ENCODE data around the gene FLT4.

FLT4 gene

GRCh38 chr5:180600554-180601041 is 48.8 kb downstream of the FLT4 start:
- no peaks in the 10 kb centered on the region for H3K79me2 ChIP-seq (ENCODE audit: control insufficient read depth, low read length)
- H3K4me2 ChIP-seq (ENCODE audit: low read length), result no peak overlapping the region
- H3K9me3 ChIP-seq (ENCODE audit: control insufficient read depth, insufficient read depth, low read length), result no peaks in the 10 kb centered on the region
- H3K4me1 ChIP-seq (ENCODE audit: control insufficient read depth, low read length), result no peaks in the 10 kb centered on the region
- no peaks in the 10 kb centered on the region for H4K20me1 ChIP-seq (ENCODE audit: control insufficient read depth, insufficient read depth, low read depth, low read length)
- H3K36me3 ChIP-seq (ENCODE audit: control insufficient read depth, low read length), result no peaks in the 10 kb centered on the region
- TF ChIP-seq CTCF (IDR thresholded peaks at IDR 0.05; ENCODE audit: low read depth, low read length, poor library complexity, severe bottlenecking), result no peak
- no peak for TF ChIP-seq EZH2phosphoT487 (IDR thresholded peaks at IDR 0.05; ENCODE audit: borderline replicate concordance, low read length)
- no peak overlapping the region for H3K27ac ChIP-seq (ENCODE audit: low read depth, low read length)
- no peaks in the 10 kb centered on the region for H3K9me2 ChIP-seq (replicated peaks; ENCODE audit: control insufficient read depth, low read length)
- H3K27me3 ChIP-seq (ENCODE audit: control insufficient read depth, low read length), result no peaks in the 10 kb centered on the region
- no peak overlapping the region for H3K4me3 ChIP-seq (ENCODE audit: low read length)
- H3F3A ChIP-seq (ENCODE audit: control insufficient read depth, insufficient read depth), result no peaks in the 10 kb centered on the region

GRCh38 chr5:180599981-180600553 is 49.3 kb downstream of the FLT4 start:
- no peaks in the 10 kb centered on the region for H3K9me3 ChIP-seq (ENCODE audit: control insufficient read depth, insufficient read depth, low read length)
- H3F3A ChIP-seq (ENCODE audit: control insufficient read depth, insufficient read depth), result no peaks in the 10 kb centered on the region
- H3K4me3 ChIP-seq (ENCODE audit: low read length), result no peak overlapping the region
- TF ChIP-seq CTCF (IDR thresholded peaks at IDR 0.05; ENCODE audit: low read depth, low read length, poor library complexity, severe bottlenecking), result no peak
- TF ChIP-seq EZH2phosphoT487 (IDR thresholded peaks at IDR 0.05; ENCODE audit: borderline replicate concordance, low read length), result no peak
- H3K4me1 ChIP-seq (ENCODE audit: control insufficient read depth, low read length), result no peaks in the 10 kb centered on the region
- H3K9me2 ChIP-seq (replicated peaks; ENCODE audit: control insufficient read depth, low read length), result no peaks in the 10 kb centered on the region
- no peaks in the 10 kb centered on the region for H3K79me2 ChIP-seq (ENCODE audit: control insufficient read depth, low read length)
- no peaks in the 10 kb centered on the region for H4K20me1 ChIP-seq (ENCODE audit: control insufficient read depth, insufficient read depth, low read depth, low read length)
- no peaks in the 10 kb centered on the region for H3K27me3 ChIP-seq (ENCODE audit: control insufficient read depth, low read length)
- no peak overlapping the region for H3K27ac ChIP-seq (ENCODE audit: low read depth, low read length)
- H3K4me2 ChIP-seq (ENCODE audit: low read length), result no peak overlapping the region
- H3K36me3 ChIP-seq (ENCODE audit: control insufficient read depth, low read length), result no peaks in the 10 kb centered on the region

- no peaks in the 10 kb centered on the region for H3K9me3 ChIP-seq (ENCODE audit: control insufficient read depth, insufficient read depth, low read length)
- H3K4me2 ChIP-seq (ENCODE audit: low read length), result no peak overlapping the region
- no peak overlapping the region for H3K4me3 ChIP-seq (ENCODE audit: low read length)
- H3K27ac ChIP-seq (ENCODE audit: low read depth, low read length), result no peak overlapping the region
- no peaks in the 10 kb centered on the region for H3K9me2 ChIP-seq (replicated peaks; ENCODE audit: control insufficient read depth, low read length)
- no peaks in the 10 kb centered on the region for H3K27me3 ChIP-seq (ENCODE audit: control insufficient read depth, low read length)
- H4K20me1 ChIP-seq (ENCODE audit: control insufficient read depth, insufficient read depth, low read depth, low read length), result no peaks in the 10 kb centered on the region
- TF ChIP-seq CTCF (IDR thresholded peaks at IDR 0.05; ENCODE audit: low read depth, low read length, poor library complexity, severe bottlenecking) (no peak), EZH2phosphoT487 (IDR thresholded peaks at IDR 0.05; ENCODE audit: borderline replicate concordance, low read length) (no peak)
- no peaks in the 10 kb centered on the region for H3F3A ChIP-seq (ENCODE audit: control insufficient read depth, insufficient read depth)
- no peaks in the 10 kb centered on the region for H3K4me1 ChIP-seq (ENCODE audit: control insufficient read depth, low read length)
- H3K79me2 ChIP-seq (ENCODE audit: control insufficient read depth, low read length), result no peaks in the 10 kb centered on the region
- no peaks in the 10 kb centered on the region for H3K36me3 ChIP-seq (ENCODE audit: control insufficient read depth, low read length)
Measured at GRCh38 chr5:180599590-180599914, 49.8 kb downstream of the FLT4 start.

Measured in DOHH2 (cell line).